K562 (cell line): ENCODE measurements around the gene SLC38A10.

Experiments
- MTA3 ChIP-seq: fragments of 450-650 bp; formaldehyde crosslinking; IDR thresholded peaks from 2 replicates; pipeline ENCODE4 v1.6.1; 2017; ENCODE audit warnings: mild to moderate bottlenecking, borderline replicate concordance
- SLC30A9 ChIP-seq: fragments of 250-450 bp; sonication (Bioruptor Pico); IDR thresholded peaks from 2 replicates; pipeline ENCODE4 v1.8.0; 2022; ENCODE audit warnings: mild to moderate bottlenecking, moderate library complexity
- STAT5B ChIP-seq: fragments of 250-450 bp; sonication (Bioruptor Pico); IDR thresholded peaks from 2 replicates; pipeline ENCODE4 v1.8.0; 2021; ENCODE audit warnings: mild to moderate bottlenecking, inconsistent platforms
- ZFP1 ChIP-seq: fragments of 450-650 bp; formaldehyde crosslinking; IDR thresholded peaks from 2 replicates; pipeline ENCODE4 v1.4.0; 2020; ENCODE audit warnings: mild to moderate bottlenecking, mixed read lengths
- ZNF282 ChIP-seq: sonication (generic); formaldehyde crosslinking; IDR thresholded peaks from 2 replicates; pipeline ENCODE4 v1.8.1; 2023; ENCODE audit warnings: missing genetic modification reagents
- TF ChIP-seq, protein P1 (sequence below), 3 experiments: IDR thresholded peaks in 2 of 3; conservative IDR thresholded peaks in 1 of 3; 2 replicates each; pipeline ENCODE4 v1.5.1; 2011 to 2012; ENCODE audit warnings: low read length in 3 of 3, mild to moderate bottlenecking in 3 of 3, control low read depth in 2 of 3, improper control_type of control experiment in 1 of 3, inconsistent platforms in 1 of 3, low read depth in 1 of 3, mixed read lengths in 1 of 3, moderate library complexity in 1 of 3; ENCODE audit not compliant: insufficient read depth in 2 of 3

DNA sequence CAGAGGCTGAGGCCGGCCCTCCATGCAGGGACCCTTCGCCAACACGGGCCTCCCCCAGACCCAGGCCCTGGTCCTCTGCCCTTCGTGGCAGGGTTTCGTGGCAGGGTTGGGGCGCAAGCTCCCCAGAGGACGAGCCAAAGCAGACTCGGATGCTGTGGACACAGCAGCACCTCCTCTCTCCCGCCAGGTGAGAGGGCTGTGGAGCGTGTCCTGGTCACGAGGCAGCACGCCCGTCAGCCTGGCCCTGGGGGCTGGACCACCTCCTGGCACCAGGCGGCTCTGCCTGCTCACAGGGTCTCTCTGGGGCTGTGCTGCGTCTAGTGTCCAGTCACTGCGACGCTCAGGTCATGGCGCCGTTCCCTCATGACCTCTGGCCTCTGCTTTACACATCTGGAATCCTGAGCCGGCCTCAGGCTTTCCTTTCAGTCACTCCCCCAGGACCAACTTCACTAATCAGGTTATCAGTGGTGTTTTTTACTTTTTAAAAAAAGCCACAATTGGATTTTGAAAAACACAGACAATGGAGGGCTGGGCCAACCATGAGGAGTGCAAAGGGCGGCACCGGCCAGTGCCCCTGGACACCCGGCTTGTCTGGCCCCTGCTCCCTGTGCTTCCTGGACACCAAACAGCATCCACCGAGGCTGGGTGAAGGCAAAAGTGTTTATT, 50.6 kb downstream of the SLC38A10 start:
- TF ChIP-seq, protein P1, sequence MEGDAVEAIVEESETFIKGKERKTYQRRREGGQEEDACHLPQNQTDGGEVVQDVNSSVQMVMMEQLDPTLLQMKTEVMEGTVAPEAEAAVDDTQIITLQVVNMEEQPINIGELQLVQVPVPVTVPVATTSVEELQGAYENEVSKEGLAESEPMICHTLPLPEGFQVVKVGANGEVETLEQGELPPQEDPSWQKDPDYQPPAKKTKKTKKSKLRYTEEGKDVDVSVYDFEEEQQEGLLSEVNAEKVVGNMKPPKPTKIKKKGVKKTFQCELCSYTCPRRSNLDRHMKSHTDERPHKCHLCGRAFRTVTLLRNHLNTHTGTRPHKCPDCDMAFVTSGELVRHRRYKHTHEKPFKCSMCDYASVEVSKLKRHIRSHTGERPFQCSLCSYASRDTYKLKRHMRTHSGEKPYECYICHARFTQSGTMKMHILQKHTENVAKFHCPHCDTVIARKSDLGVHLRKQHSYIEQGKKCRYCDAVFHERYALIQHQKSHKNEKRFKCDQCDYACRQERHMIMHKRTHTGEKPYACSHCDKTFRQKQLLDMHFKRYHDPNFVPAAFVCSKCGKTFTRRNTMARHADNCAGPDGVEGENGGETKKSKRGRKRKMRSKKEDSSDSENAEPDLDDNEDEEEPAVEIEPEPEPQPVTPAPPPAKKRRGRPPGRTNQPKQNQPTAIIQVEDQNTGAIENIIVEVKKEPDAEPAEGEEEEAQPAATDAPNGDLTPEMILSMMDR (IDR thresholded peaks at IDR 0.05 in 2 of 3, conservative IDR thresholded peaks at IDR 0.05 in 1 of 3; ENCODE audit: insufficient read depth in 2 of 3, low read depth in 1 of 3, low read length in 3 of 3): no peak
- TF ChIP-seq STAT5B (CRISPR knock-in tag) (no peak), ZNF282 (CRISPR knock-in tag) (no peak), SLC30A9 (CRISPR knock-in tag) (no peak), MTA3 (no peak), ZFP1 (CRISPR knock-in tag) (no peak)
